Superior temporal gyrus (tissue), 1 donor: ENCODE measurements around the gene ZNF691.
"Not testable (repeated sequence)": the region's sequence is repeated elsewhere in the genome, so short reads cannot be mapped to it uniquely, and the experiment has no call there.

Source experiments
- DNase-seq: peaks from one replicate; pipeline ENCODE4 v3.0.0-alpha.2; 2016; ENCODE audit errors: extremely low spot score

The ZNF691 gene, protein sequence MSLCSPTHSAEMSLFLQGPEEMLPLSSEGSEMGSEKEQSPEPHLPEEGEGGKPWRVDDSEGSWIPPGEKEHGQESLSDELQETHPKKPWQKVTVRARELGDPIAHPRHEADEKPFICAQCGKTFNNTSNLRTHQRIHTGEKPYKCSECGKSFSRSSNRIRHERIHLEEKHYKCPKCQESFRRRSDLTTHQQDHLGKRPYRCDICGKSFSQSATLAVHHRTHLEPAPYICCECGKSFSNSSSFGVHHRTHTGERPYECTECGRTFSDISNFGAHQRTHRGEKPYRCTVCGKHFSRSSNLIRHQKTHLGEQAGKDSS

DNA sequence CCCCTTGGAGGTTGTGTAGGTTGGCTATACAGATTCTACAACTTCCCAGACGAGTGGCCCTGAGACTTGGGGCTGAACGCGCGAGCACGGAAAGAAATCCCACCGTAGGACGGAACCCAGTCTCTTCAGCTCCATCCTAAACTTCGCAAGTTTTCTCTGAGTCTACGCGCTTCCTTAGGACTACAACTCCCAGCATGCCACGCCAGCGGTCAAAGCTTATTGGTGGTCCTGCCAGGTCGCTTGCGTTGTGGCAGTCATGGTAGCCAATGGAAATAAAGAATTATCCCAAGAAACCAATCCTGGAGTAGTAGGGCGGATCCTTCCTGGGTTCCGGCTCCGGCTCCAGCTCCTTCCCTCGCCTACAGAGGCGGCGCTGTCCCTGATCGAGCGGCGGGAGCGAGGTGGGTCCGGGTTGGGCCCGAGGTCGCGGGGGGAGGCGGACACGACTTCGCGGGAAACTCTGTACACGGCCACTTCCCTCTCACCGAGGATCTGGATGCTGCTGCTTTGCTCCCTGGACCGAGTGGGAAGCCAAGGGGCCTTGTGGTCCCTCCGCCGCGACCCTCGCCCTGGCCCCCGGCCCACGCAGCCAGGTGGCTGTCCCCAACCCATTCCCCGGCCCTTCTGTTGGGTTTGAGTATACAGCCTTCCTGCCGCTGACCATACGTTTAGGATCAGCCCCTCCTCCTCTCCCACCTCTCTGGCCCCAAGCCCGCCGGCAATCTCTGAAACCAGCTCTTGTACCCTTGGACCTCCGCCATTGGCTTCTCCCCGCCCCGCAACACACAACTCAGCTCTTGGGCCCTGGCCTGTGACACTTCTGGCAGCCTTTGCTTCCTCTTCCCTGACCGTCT, at the start of gene ZNF691:
Gene ZNF691 (plus strand): TSS at position 357 of the 854 bp plus-strand sequence. CDS start 3,046 bp downstream, outside the sequence.
- peak; percentile 99 for DNase-seq

GRCh38 chr1:42797414-42797813, 49.0 kb upstream of the ZNF691 start:
- no peak for DNase-seq

- DNase-seq = no peak
Measured at GRCh38 chr1:42797979-42798378, 48.4 kb upstream of the ZNF691 start.

- no peak for DNase-seq
Measured at GRCh38 chr1:42801832-42802473, 44.5 kb upstream of the ZNF691 start.

DNA sequence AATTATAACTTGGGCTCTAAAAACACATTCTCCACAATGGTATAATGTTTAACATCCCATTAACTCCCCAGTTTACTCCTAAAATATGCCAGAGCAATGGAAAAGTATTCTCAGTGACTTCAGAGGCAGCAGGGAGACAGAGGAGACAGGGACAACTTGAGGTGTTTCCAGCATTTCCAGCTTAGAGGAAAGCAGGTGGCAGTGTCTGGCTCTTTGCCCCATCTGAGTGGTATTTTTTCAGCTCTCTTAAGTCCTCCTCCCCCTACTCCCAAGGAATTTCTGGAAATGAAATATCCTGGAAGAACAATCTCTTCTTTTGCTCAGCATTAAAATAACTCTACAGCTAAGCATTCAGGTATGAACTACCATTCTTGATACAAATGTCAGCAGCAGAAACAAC, 40.2 kb upstream of the ZNF691 start:
- DNase-seq = no peak

DNA sequence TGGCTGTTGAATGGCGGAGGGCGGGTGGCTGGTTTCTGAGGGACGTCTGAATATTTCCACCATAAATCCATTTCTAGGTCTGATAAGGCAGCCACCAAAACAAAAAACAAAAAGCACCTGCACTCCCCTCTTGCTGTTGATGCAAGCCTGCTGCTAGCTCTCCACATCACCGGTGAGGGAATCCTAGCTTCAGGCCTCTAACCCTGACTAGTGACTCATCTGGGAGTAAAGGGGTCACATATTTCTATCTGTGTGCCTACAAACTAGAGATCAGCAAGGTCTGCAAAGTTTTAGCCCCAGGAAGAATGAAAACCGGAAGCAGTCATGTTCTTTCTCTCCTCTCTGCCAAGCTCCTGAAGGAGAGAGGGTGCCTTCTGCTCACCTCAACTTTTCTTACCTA, 39.8 kb upstream of the ZNF691 start:
- no peak for DNase-seq

DNA sequence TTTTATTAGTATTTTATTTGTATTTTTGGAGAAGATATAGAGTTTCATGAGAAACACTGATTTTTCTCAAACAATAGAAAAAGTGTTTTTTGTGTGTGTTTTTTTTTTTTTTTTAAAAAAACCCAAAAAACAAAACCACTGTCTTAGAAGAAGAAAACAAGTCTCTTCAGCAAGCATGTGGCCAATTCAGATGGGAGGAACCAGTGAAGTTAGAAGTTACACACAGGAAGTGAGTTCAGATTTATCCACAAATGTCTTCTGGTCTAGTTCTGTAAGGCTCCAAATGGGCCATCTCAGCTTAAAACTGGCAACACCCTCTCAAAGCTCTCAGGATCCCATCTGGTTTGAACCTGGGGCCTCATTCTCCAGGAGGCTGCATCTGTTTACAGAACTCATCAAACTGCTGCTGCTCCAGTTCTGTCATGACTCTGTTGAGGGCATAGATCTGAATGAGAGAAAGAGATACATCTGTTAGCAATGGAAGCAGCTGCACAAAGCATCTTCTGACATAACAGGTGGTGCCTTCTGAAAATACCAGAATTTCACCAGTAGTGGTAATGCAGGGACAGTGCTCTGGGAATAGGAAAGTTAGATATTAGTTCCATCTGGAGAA, 39.3 kb upstream of the ZNF691 start:
- DNase-seq = no peak

- not testable (repeated sequence) for DNase-seq
Measured at GRCh38 chr1:42814815-42815214, 31.6 kb upstream of the ZNF691 start.

DNA sequence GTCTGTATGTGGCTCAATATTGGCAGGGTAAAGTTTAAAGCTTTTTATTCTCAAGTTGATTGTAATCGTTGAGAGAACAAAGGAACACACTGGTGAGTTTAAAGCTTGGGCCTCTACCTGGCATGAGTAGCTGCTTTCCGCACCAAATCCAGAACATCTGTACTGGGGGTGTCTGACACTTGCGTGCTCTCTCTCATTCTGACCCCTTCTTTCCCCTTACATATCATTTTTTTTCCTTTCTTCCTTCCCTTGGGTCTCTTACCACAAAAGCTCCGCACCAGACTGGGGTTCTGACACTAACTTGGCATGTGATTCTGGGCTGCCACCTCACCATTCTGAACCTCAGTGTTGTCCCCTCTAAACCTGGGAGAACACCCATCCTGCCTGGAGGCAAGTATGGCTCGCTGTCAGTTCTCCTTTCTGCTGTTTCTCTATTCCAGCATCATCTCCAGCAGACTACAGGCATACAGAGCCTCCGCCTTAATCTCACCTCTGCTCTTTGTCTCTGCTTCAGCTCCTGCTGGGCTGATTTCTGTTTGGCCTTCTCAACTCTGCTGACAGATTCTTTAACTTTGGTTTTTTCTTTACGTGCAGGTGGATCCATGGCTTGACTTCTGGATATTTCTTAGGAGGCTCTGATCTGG, 30.4 kb upstream of the ZNF691 start:
- DNase-seq = peak; percentile 32

GRCh38 chr1:42816585-42817439, 29.6 kb upstream of the ZNF691 start, which contains the start of the genes ERMAP and SVBP:
ERMAP (plus strand) TSS chr1:42817122; CDS start chr1:42830449, 13,327 bp downstream.
SVBP (minus strand) TSS chr1:42817397; CDS start chr1:42816544, 853 bp downstream.
- peak; percentile 86 for DNase-seq

DNA sequence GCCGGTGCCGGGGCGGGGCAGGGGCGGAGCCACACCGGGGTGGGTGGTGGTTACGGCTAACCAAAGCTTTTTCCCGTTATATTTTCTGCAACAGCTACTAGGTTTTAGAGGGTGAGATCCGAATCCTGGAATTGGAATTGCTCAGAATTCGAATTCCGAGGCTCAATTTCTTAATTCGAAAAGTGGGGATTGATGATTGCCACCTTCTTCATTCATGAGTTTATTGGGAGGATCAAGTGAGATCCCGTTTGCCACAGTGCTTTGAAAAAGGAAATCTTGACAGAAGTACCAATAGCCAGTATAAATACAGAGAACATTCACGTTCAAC, 29.0 kb upstream of the ZNF691 start:
- DNase-seq = no peak

DNA sequence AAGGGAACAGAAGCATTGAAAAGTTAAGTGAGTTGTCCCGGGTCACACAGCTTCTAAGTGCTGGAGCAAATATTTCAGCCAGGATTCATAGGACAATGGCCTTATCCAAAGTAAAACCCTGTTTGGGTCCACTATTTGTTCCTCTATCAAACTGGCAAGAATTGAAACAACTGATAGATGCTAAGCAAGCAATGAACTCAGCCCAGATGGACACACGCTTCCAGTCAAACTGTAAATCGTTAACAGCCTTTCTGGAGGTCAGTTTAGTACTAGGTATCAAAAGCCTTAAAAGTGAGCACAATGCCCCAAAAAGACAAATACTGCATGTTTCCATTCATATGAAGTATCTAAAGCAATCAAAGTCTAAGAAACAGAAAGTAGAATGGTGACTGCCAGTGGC, 28.4 kb upstream of the ZNF691 start:
- DNase-seq = no peak

- DNase-seq = no peak
Measured at GRCh38 chr1:42820813-42821212, 25.6 kb upstream of the ZNF691 start.

DNA sequence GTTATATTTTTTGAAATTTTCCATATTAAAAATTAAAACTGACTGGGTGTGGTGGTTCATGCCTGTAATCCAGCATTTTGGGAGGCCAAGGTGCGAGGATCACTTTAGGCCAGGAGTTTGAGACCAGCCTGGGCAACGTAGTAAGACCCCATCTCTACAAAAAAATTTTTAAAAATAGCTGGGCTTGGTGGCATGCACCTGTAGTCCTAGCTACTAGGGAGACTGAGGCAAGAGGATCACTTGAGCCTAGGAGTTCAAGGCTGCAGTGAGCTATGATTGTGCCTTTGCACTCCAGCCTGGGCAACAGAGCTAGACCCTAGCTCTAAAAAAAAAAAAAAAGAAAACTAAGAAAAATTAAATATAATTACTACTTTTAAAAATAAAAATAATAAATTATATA, 24.7 kb upstream of the ZNF691 start:
- DNase-seq = no peak

- DNase-seq = no peak
Measured at GRCh38 chr1:42822800-42823392, 23.5 kb upstream of the ZNF691 start.

GRCh38 chr1:42824481-42825035, 21.9 kb upstream of the ZNF691 start:
- no peak for DNase-seq

DNA sequence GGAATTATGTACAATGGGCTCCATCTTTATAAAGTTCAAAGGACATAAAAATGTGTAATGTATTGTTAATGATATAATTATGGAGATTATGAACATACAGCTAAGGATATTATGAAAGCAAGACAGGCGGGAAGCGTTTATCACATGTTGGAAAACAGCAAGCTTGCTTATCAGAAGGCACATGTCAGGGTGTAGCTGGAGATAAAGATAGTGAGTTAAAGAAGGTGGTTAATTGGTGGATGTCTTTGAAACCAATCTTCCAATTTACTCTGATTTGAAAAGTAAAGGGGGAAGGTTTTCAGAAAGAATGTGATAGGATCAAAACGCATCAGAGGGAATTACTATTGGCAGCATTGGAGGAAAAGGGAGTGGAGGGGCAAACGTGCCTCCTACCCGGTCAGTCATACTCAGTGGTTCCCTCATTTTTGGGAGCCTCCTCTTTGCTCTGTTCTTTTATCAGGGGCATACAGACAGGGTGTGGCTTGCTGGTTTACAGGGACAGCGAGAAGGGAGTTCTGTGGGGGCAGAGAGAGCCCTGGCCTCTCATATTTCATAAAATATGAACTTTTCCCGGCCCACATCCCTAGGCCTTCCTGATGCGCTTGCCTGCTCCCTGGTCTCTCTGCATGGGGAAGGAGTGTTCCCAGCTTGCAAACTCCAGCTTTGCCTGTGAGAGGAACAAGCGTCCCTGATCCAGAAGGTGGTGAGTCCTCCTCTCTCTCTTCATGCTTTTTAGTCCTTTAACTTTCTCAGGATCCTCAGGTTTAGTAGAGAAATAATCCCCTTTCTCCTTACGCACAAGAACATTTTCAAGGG, 21.2 kb upstream of the ZNF691 start:
- DNase-seq = no peak

DNA sequence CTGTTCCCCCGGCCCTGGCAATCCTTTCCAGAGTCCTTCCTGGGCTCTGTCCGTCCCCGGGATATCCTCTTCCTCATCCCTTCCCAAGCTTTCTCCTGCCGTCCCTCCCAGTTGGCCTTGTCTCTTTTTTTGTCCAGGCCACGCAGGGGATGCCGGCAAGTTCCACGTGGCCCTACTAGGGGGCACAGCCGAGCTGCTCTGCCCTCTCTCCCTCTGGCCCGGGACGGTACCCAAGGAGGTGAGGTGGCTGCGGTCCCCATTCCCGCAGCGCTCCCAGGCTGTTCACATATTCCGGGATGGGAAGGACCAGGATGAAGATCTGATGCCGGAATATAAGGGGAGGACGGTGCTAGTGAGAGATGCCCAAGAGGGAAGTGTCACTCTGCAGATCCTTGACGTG, 15.8 kb upstream of the ZNF691 start:
- no peak for DNase-seq

GRCh38 chr1:42831273-42831672, 15.1 kb upstream of the ZNF691 start:
- DNase-seq = no peak
